Keratinocyte (primary cell): ENCODE measurements around the gene MOK. TPM values are rescaled to one million over a fixed set of nuclear protein-coding genes. Genes with fewer than 3 reads are reported as not detected.

Source experiments
- DNase-seq: peaks from one replicate; pipeline ENCODE4 v3.0.0-alpha.2; 2011; ENCODE audit warnings: low read depth, missing footprints, low spot score
- FAIRE-seq: peaks from 2 replicates; lab custom pipeline; 2011; peaks lifted over from hg19 to GRCh38; lab: Jason Lieb, UNC
- H2AFZ ChIP-seq: 2 replicates; pipeline ENCODE4 v1.6.0; 2012; ENCODE audit warnings: low read length, control low read depth, inconsistent platforms; ENCODE audit not compliant: control insufficient read depth
- H3K27ac ChIP-seq: 2 replicates; pipeline ENCODE4 v1.5.1; 2011; ENCODE audit warnings: low read length; ENCODE audit not compliant: control insufficient read depth, insufficient read depth
- H3K27me3 ChIP-seq: 3 replicates; pipeline ENCODE4 v1.6.0; 2011; ENCODE audit warnings: low read length; ENCODE audit not compliant: control insufficient read depth, insufficient read depth; ENCODE audit errors: extremely low read depth
- H3K36me3 ChIP-seq, 2 experiments: 2 replicates in 1 of 2; 3 replicates in 1 of 2; pipeline ENCODE4 v1.5.1; 2011; ENCODE audit warnings: low read length in 2 of 2, mild to moderate bottlenecking in 1 of 2; ENCODE audit not compliant: control insufficient read depth in 2 of 2, insufficient read depth in 2 of 2; ENCODE audit errors: extremely low read depth in 1 of 2
- H3K4me1 ChIP-seq: 3 replicates; pipeline ENCODE4 v1.5.1; 2011; ENCODE audit warnings: low read length; ENCODE audit not compliant: control insufficient read depth, insufficient read depth; ENCODE audit errors: extremely low read depth
- H3K4me2 ChIP-seq: 3 replicates; pipeline ENCODE4 v1.6.0; 2011; ENCODE audit warnings: low read depth, low read length; ENCODE audit not compliant: control insufficient read depth, insufficient read depth; ENCODE audit errors: extremely low read depth
- H3K4me3 ChIP-seq, 3 experiments: fragments of 200-600 bp in 1 of 3; sonication (generic) in 1 of 3; 2 replicates in 2 of 3; 3 replicates in 1 of 3; pipeline ENCODE4 v1.5.1; 2011 to 2016; ENCODE audit warnings: low read length in 3 of 3, mild to moderate bottlenecking in 3 of 3, control low read depth in 2 of 3, inconsistent platforms in 1 of 3, low read depth in 1 of 3, mixed read lengths in 1 of 3, mixed run types in 1 of 3, moderate library complexity in 1 of 3; ENCODE audit not compliant: control insufficient read depth in 2 of 3, insufficient read depth in 2 of 3; ENCODE audit errors: extremely low read depth in 1 of 3
- H3K79me2 ChIP-seq: 2 replicates; pipeline ENCODE4 v1.6.0; 2012; ENCODE audit warnings: low read length; ENCODE audit not compliant: control insufficient read depth, insufficient read depth
- H3K9ac ChIP-seq: 3 replicates; pipeline ENCODE4 v1.6.0; 2011; ENCODE audit warnings: low read length; ENCODE audit not compliant: control insufficient read depth, insufficient read depth; ENCODE audit errors: extremely low read depth
- H3K9me1 ChIP-seq: 3 replicates; pipeline ENCODE4 v1.6.0; 2011; ENCODE audit warnings: low read length; ENCODE audit not compliant: control insufficient read depth, insufficient read depth; ENCODE audit errors: extremely low read depth
- H3K9me3 ChIP-seq: 2 replicates; pipeline ENCODE4 v1.5.1; 2012; ENCODE audit warnings: low read depth, low read length; ENCODE audit not compliant: control insufficient read depth
- H4K20me1 ChIP-seq: 3 replicates; pipeline ENCODE4 v1.6.0; 2011; ENCODE audit warnings: low read length; ENCODE audit not compliant: control insufficient read depth, insufficient read depth; ENCODE audit errors: extremely low read depth
- EZH2 ChIP-seq: IDR thresholded peaks from one replicate; pipeline ENCODE4 v1.6.1; 2012; ENCODE audit warnings: inconsistent platforms, mild to moderate bottlenecking, low read length, moderate library complexity
- dilution Hi-C: fragments of 300-500 bp; cut with MboI; formaldehyde crosslinking; loops from one replicate; pipeline ENCODE4 v1.7.0; 2020; ENCODE audit warnings: low sequenced_read_pairs; ENCODE audit not compliant: extremely low pct_ligation_motif_present
- polyA plus RNA-seq, 5 experiments: library from polyadenylated mRNA; depleted of rRNA in 3 of 5; stranded (reverse) in 3 of 5; stranded (forward) in 1 of 5; unstranded in 1 of 5; fragments of >200 nt; gene quantifications; 1 replicate in 1 of 5; 2 replicates in 3 of 5; 3 replicates in 1 of 5; pipeline versions ENCODE4 v1.2.1 to v1.2.3, GENCODE V29; 2011 to 2012; ENCODE audit warnings: missing spikeins in 2 of 5, low read depth in 1 of 5, low replicate concordance in 1 of 5
- TF ChIP-seq, protein P1 (sequence below), 3 experiments: IDR thresholded peaks in 1 of 3; conservative IDR thresholded peaks in 1 of 3; optimal IDR thresholded peaks in 1 of 3; 2 replicates in 2 of 3; 3 replicates in 1 of 3; pipeline versions ENCODE3 to v1.5.1; 2011; ENCODE audit warnings: low read length in 3 of 3, mild to moderate bottlenecking in 3 of 3, moderate library complexity in 2 of 3, control low read depth in 1 of 3, inconsistent platforms in 1 of 3; ENCODE audit not compliant: insufficient read depth in 2 of 3; ENCODE audit errors: extremely low read depth in 1 of 3

MOK gene
- polyA plus RNA-seq, 1 donor (not counting 4 experiments of a cell fraction or from before 2014, with no cell fraction given) = 38.1 TPM

- Histone ChIP-seq H3K4me2 (no peak overlapping the region), H3K9ac (no peak overlapping the region), H3K4me3 (no peak overlapping the region), H2AFZ (no peak overlapping the region), H3K27me3 (no peaks in the 10 kb centered on the region), H3K36me3 (peaks cover 20% of the 10 kb centered on the region in 2 experiments), H3K9me1 (no peaks in the 10 kb centered on the region), H3K27ac (no peak overlapping the region), H3K9me3 (no peaks in the 10 kb centered on the region), H3K79me2 (no peaks in the 10 kb centered on the region), H3K4me1 (no peaks in the 10 kb centered on the region), H4K20me1 (no peaks in the 10 kb centered on the region)
- TF ChIP-seq EZH2 = no peak
- TF ChIP-seq, protein P1, sequence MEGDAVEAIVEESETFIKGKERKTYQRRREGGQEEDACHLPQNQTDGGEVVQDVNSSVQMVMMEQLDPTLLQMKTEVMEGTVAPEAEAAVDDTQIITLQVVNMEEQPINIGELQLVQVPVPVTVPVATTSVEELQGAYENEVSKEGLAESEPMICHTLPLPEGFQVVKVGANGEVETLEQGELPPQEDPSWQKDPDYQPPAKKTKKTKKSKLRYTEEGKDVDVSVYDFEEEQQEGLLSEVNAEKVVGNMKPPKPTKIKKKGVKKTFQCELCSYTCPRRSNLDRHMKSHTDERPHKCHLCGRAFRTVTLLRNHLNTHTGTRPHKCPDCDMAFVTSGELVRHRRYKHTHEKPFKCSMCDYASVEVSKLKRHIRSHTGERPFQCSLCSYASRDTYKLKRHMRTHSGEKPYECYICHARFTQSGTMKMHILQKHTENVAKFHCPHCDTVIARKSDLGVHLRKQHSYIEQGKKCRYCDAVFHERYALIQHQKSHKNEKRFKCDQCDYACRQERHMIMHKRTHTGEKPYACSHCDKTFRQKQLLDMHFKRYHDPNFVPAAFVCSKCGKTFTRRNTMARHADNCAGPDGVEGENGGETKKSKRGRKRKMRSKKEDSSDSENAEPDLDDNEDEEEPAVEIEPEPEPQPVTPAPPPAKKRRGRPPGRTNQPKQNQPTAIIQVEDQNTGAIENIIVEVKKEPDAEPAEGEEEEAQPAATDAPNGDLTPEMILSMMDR (optimal IDR thresholded peaks at IDR 0.05 in 1 of 3, IDR thresholded peaks at IDR 0.05 in 1 of 3, conservative IDR thresholded peaks at IDR 0.05 in 1 of 3; ENCODE audit: extremely low read depth in 1 of 3, insufficient read depth in 2 of 3, low read length in 3 of 3) = no peak
- FAIRE-seq (no peak), DNase-seq (no peak)
- dilution Hi-C loops = no loop called here
These were observed 40.3 kb upstream of the MOK start for GRCh38 chr14:102345232-102345631.

GRCh38 chr14:102344485-102344884 lies 39.5 kb upstream of the MOK start:
- Histone ChIP-seq H3K9me3 (no peaks in the 10 kb centered on the region), H3K36me3 (peaks cover 17 to 20% of the 10 kb centered on the region in 2 experiments), H3K9ac (no peak overlapping the region), H3K4me1 (no peaks in the 10 kb centered on the region), H2AFZ (no peak overlapping the region), H3K27me3 (no peaks in the 10 kb centered on the region), H3K79me2 (no peaks in the 10 kb centered on the region), H3K4me3 (no peak overlapping the region), H4K20me1 (no peaks in the 10 kb centered on the region), H3K9me1 (no peaks in the 10 kb centered on the region), H3K4me2 (no peak overlapping the region), H3K27ac (no peak overlapping the region)
- FAIRE-seq = no peak
- dilution Hi-C loops = no loop called here
- no peak for DNase-seq
- TF ChIP-seq, protein P1 (optimal IDR thresholded peaks at IDR 0.05 in 1 of 3, IDR thresholded peaks at IDR 0.05 in 1 of 3, conservative IDR thresholded peaks at IDR 0.05 in 1 of 3; ENCODE audit: extremely low read depth in 1 of 3, insufficient read depth in 2 of 3, low read length in 3 of 3) = no peak
- TF ChIP-seq EZH2 = no peak
